WERI-Rb-1 (cell line): Measurements from ENCODE around the gene ITGA7.

ENCODE experiments used
- DNase-seq: peaks from one replicate; pipeline ENCODE4 v3.0.0-alpha.2; 2020
- H3K27ac ChIP-seq: fragments of 250-450 bp; sonication (Bioruptor Pico); 2 replicates; pipeline ENCODE4 v1.5.1; 2020; ENCODE audit warnings: mild to moderate bottlenecking, moderate library complexity
- H3K27me3 ChIP-seq: fragments of 250-450 bp; sonication (Bioruptor Pico); 2 replicates; pipeline ENCODE4 v1.5.1; 2021; ENCODE audit warnings: mild to moderate bottlenecking, low read depth, moderate library complexity; ENCODE audit not compliant: insufficient read depth, severe bottlenecking
- H3K36me3 ChIP-seq: fragments of 250-450 bp; sonication (Bioruptor Pico); 2 replicates; pipeline ENCODE4 v1.5.1; 2020; ENCODE audit warnings: mild to moderate bottlenecking, moderate library complexity
- H3K4me3 ChIP-seq: 2 replicates; pipeline ENCODE4 v1.5.1; 2011; ENCODE audit warnings: low read depth, mild to moderate bottlenecking, control low read depth, low read length
- H3K9me3 ChIP-seq: fragments of 250-450 bp; sonication (Bioruptor Pico); 2 replicates; pipeline ENCODE4 v1.5.1; 2021; ENCODE audit warnings: mild to moderate bottlenecking, moderate library complexity; ENCODE audit not compliant: severe bottlenecking
- CTCF ChIP-seq: IDR thresholded peaks from 2 replicates; pipeline ENCODE4 v1.5.1; 2011; ENCODE audit warnings: low read depth, mild to moderate bottlenecking, control low read depth, inconsistent platforms, low read length

The ITGA7 gene

GRCh38 chr12:55725556-55725955 is 17.9 kb upstream of the ITGA7 start:
- H3K36me3 ChIP-seq = peaks cover 44% of the 10 kb centered on the region
- no peak for DNase-seq
- no peak for TF ChIP-seq CTCF
- H3K9me3 ChIP-seq = no peaks in the 10 kb centered on the region
- H3K4me3 ChIP-seq = no peak overlapping the region
- H3K27ac ChIP-seq = no peak overlapping the region; the same call in 1 of the 2 replicates
- H3K27me3 ChIP-seq = no peaks in the 10 kb centered on the region

GRCh38 chr12:55724940-55725309 is 17.2 kb upstream of the ITGA7 start:
- Histone ChIP-seq H3K27ac (peak overlapping the region; percentile 30), H3K36me3 (peaks cover 45% of the 10 kb centered on the region), H3K27me3 (no peaks in the 10 kb centered on the region), H3K9me3 (no peaks in the 10 kb centered on the region), H3K4me3 (no peak overlapping the region)
- no peak for DNase-seq
- TF ChIP-seq CTCF = no peak

- peak; percentile 86 for TF ChIP-seq CTCF
- Histone ChIP-seq H3K27me3 (no peaks in the 10 kb centered on the region), H3K9me3 (no peaks in the 10 kb centered on the region), H3K36me3 (peaks cover 50% of the 10 kb centered on the region), H3K27ac (peak overlapping the region; percentile 30), H3K4me3 (no peak overlapping the region)
- peak; percentile 82 for DNase-seq
Measured at GRCh38 chr12:55724226-55724939, 16.7 kb upstream of the ITGA7 start.

- Histone ChIP-seq H3K27me3 (no peaks in the 10 kb centered on the region), H3K27ac (no peak overlapping the region; the same call in 1 of the 2 replicates), H3K9me3 (no peaks in the 10 kb centered on the region), H3K4me3 (no peak overlapping the region), H3K36me3 (peaks cover 55% of the 10 kb centered on the region)
- TF ChIP-seq CTCF = no peak
- no peak for DNase-seq
Measured at GRCh38 chr12:55723516-55724225, 16.0 kb upstream of the ITGA7 start.

- Histone ChIP-seq H3K27ac (no peak overlapping the region; the same call in none of the 2 replicates), H3K9me3 (no peaks in the 10 kb centered on the region), H3K36me3 (peaks cover 52% of the 10 kb centered on the region), H3K27me3 (no peaks in the 10 kb centered on the region), H3K4me3 (no peak overlapping the region)
- TF ChIP-seq CTCF = no peak
- no peak for DNase-seq
Measured at GRCh38 chr12:55722948-55723347, 15.2 kb upstream of the ITGA7 start.
